Stimulated activated naive CD8-positive, alpha-beta T cell treated with anti-CD3 and anti-CD28 coated beads, Interleukin-15, Interleukin-2, amounts not matched to agents 100 ng/mL and 50 ng/mL, for 24 hours (primary cell): ENCODE data around the gene PTPN13.

ENCODE experiments used
- H3K27ac Mint-ChIP-seq: one replicate; pipeline ENCODE4 v1.8.0; 2021; ENCODE audit warnings: mild to moderate bottlenecking, mixed read lengths
- H3K27me3 Mint-ChIP-seq: one replicate; pipeline ENCODE4 v1.8.0; 2021; ENCODE audit warnings: mixed read lengths
- H3K36me3 Mint-ChIP-seq: one replicate; pipeline ENCODE4 v1.8.0; 2021; ENCODE audit warnings: low read depth, mixed read lengths
- H3K4me1 Mint-ChIP-seq: one replicate; pipeline ENCODE4 v1.8.0; 2021; ENCODE audit warnings: low read depth, mixed read lengths
- H3K4me3 Mint-ChIP-seq: one replicate; pipeline ENCODE4 v1.8.0; 2021; ENCODE audit warnings: mild to moderate bottlenecking, mixed read lengths
- H3K9me3 Mint-ChIP-seq: one replicate; pipeline ENCODE4 v1.8.0; 2021; ENCODE audit warnings: mixed read lengths

Gene PTPN13

GRCh38 chr4:86593688-86594558 is at the start of gene PTPN13:
TSS of gene PTPN13 (plus strand) at chr4:86594315. CDS start at chr4:86635257, 40,942 bp downstream.
- Mint-ChIP-seq H3K4me3 (peak within 1 kb of the TSS; percentile 78), H3K36me3 (no peaks in the 10 kb centered on the region), H3K4me1 (peaks cover 15% of the 10 kb centered on the region), H3K27me3 (peaks cover 50% of the 10 kb centered on the region), H3K27ac (no peak within 1 kb of the TSS), H3K9me3 (no peaks in the 10 kb centered on the region)

- Mint-ChIP-seq H3K27me3 (peaks cover 3% of the 10 kb centered on the region), H3K9me3 (peaks cover 3% of the 10 kb centered on the region), H3K36me3 (no peaks in the 10 kb centered on the region), H3K4me3 (no peak overlapping the region), H3K4me1 (no peaks in the 10 kb centered on the region), H3K27ac (no peak overlapping the region)
Observed at GRCh38 chr4:86547140-86547539, 47.0 kb upstream of the PTPN13 start.

GRCh38 chr4:86549163-86549788 is 44.8 kb upstream of the PTPN13 start:
- H3K9me3 Mint-ChIP-seq: peaks cover 3% of the 10 kb centered on the region
- no peak overlapping the region for H3K27ac Mint-ChIP-seq
- H3K4me3 Mint-ChIP-seq: no peak overlapping the region
- no peaks in the 10 kb centered on the region for H3K4me1 Mint-ChIP-seq
- H3K36me3 Mint-ChIP-seq: no peaks in the 10 kb centered on the region
- H3K27me3 Mint-ChIP-seq: peaks cover 3% of the 10 kb centered on the region

GRCh38 chr4:86551387-86551786 is 42.7 kb upstream of the PTPN13 start:
- no peak overlapping the region for H3K4me3 Mint-ChIP-seq
- peaks cover 3% of the 10 kb centered on the region for H3K9me3 Mint-ChIP-seq
- no peaks in the 10 kb centered on the region for H3K4me1 Mint-ChIP-seq
- no peaks in the 10 kb centered on the region for H3K36me3 Mint-ChIP-seq
- H3K27ac Mint-ChIP-seq: no peak overlapping the region
- H3K27me3 Mint-ChIP-seq: peaks cover 9% of the 10 kb centered on the region

GRCh38 chr4:86554646-86555045 is 39.5 kb upstream of the PTPN13 start:
- H3K27ac Mint-ChIP-seq: no peak overlapping the region
- H3K4me1 Mint-ChIP-seq: no peaks in the 10 kb centered on the region
- peaks cover 5% of the 10 kb centered on the region for H3K27me3 Mint-ChIP-seq
- no peak overlapping the region for H3K4me3 Mint-ChIP-seq
- no peaks in the 10 kb centered on the region for H3K9me3 Mint-ChIP-seq
- no peaks in the 10 kb centered on the region for H3K36me3 Mint-ChIP-seq

DNA sequence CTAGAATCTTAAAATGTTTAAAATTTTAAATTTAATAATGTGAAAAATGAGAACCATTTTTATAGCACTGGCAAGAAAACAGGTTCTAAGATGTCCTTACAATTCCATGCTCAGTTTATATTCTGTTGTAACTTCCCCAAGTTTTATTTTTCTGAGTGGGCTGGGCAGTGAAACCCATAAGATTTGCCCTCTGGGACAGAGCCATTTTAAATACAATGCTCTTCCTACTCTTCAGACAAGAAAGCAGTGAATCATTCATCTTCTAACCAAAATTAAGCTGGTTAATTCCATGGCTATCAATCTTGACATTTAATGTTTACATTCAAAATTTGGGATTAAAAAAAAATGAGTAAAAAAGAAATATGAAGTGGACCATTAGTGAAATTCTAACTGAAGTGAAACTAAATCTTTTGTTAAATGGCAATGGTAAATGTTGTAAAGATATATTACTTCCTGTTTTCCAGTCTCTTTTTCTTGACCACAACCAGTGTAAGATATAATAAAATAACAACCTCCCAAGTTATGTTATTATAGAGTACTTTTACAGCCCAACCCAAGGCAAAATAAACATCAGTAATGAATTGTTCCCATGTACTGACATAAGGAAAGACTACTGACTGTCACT is 37.2 kb upstream of the PTPN13 start:
- H3K36me3 Mint-ChIP-seq: no peaks in the 10 kb centered on the region
- no peaks in the 10 kb centered on the region for H3K9me3 Mint-ChIP-seq
- peaks cover 5% of the 10 kb centered on the region for H3K27me3 Mint-ChIP-seq
- H3K4me3 Mint-ChIP-seq: no peak overlapping the region
- no peak overlapping the region for H3K27ac Mint-ChIP-seq
- no peaks in the 10 kb centered on the region for H3K4me1 Mint-ChIP-seq

DNA sequence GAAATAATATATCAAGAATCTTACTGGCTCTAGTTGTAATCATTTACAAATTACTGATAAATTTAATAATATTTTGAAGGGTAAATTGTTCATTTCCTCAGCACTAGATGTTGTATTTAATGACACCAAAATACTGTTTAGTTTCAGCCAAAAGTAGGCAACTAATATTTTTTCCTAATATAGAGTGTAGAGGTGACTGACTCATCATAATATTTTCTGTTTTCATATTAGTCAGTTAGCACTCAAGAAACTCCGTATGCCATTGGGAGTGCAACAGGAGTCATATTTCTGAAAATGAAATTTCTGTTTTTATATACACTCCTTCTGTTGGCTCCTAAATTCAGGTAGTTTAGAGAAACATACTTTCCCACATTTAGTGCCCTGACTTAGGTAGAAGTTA is 36.6 kb upstream of the PTPN13 start:
- Mint-ChIP-seq H3K27ac (no peak overlapping the region), H3K27me3 (peaks cover 5% of the 10 kb centered on the region), H3K4me1 (no peaks in the 10 kb centered on the region), H3K36me3 (no peaks in the 10 kb centered on the region), H3K9me3 (no peaks in the 10 kb centered on the region), H3K4me3 (no peak overlapping the region)

DNA sequence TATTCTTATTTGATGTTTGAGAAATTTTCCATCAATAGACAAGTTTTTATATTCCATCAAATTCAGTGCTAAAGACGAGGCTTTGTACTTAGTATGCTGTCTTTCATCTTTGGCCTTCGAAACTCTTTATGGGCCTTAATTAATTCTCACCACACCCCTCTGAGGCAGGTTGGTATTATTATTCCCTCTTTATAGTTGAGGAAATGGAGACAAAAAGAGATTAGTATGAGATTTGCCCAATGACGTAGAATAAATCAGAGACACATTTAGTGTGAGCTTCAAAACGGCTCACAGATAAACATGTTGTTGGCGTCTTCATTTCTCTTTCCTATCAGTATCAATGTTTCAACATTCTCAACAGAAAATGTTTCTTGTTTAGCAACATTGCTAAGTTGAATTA is 35.9 kb upstream of the PTPN13 start:
- Mint-ChIP-seq H3K27me3 (peaks cover 5% of the 10 kb centered on the region), H3K4me1 (no peaks in the 10 kb centered on the region), H3K9me3 (no peaks in the 10 kb centered on the region), H3K4me3 (no peak overlapping the region), H3K36me3 (no peaks in the 10 kb centered on the region), H3K27ac (no peak overlapping the region)

- H3K9me3 Mint-ChIP-seq: no peaks in the 10 kb centered on the region
- no peaks in the 10 kb centered on the region for H3K4me1 Mint-ChIP-seq
- peaks cover 5% of the 10 kb centered on the region for H3K27me3 Mint-ChIP-seq
- no peaks in the 10 kb centered on the region for H3K36me3 Mint-ChIP-seq
- no peak overlapping the region for H3K4me3 Mint-ChIP-seq
- no peak overlapping the region for H3K27ac Mint-ChIP-seq
Observed at GRCh38 chr4:86558797-86559196, 35.3 kb upstream of the PTPN13 start.

DNA sequence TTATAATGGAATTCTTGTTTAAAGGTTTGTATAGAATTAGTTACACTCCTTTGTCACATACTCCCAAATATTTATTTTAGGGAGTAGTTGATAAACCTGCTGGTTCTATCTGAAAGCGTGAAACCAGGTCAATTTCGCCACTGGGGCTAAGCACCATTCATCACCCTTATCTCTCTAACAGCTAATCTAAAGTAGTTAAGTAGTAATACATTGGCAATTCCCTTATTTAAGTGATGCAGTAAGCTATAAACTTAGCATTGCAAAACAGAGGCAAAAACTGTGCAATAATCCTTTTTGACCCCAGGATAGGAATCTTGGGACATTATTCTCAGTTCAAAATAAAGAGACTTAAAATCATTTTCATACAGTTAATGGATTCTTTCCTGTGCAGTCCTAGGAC is 33.7 kb upstream of the PTPN13 start:
- no peak overlapping the region for H3K27ac Mint-ChIP-seq
- H3K9me3 Mint-ChIP-seq: no peaks in the 10 kb centered on the region
- no peaks in the 10 kb centered on the region for H3K36me3 Mint-ChIP-seq
- H3K27me3 Mint-ChIP-seq: no peaks in the 10 kb centered on the region
- H3K4me1 Mint-ChIP-seq: no peaks in the 10 kb centered on the region
- no peak overlapping the region for H3K4me3 Mint-ChIP-seq

DNA sequence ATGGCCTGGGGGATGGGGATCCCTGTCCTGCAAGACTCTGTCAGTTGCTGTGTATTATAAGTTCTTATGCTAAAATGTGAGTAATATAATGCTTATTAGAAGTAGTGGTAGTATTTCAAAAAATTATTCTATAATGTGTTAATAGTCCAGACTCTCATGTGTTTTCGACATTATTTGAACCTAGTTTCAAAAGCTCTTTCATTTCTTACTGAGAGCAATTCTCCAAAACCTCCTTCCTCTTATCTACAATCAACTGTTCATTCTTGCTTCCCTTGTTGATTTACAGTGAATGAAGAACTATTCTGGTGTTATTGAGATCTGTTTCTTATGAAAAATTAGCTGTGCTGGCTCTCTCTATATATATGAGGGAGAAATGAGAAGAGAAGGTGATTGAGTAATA is 32.9 kb upstream of the PTPN13 start:
- Mint-ChIP-seq H3K27me3 (no peaks in the 10 kb centered on the region), H3K4me1 (no peaks in the 10 kb centered on the region), H3K4me3 (no peak overlapping the region), H3K36me3 (no peaks in the 10 kb centered on the region), H3K9me3 (no peaks in the 10 kb centered on the region), H3K27ac (no peak overlapping the region)

DNA sequence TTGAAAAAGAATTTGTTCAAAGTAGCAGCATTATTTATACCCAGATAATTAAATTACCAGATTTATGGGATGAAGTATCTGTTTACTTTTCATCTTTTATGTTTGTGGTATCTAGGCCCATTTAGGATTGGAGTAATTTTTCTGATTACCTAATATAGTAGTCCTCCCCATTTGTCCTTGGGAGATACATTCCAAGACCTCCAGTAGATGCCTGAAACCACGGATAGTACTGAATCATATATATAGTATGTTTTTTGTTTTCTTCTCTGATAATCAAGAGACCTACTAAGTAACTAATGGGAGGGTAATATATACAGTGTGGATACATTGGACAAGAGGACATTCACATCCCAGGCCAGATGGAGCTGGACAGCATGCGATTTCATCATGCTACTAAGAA is 30.7 kb upstream of the PTPN13 start:
- H3K36me3 Mint-ChIP-seq: no peaks in the 10 kb centered on the region
- no peaks in the 10 kb centered on the region for H3K9me3 Mint-ChIP-seq
- no peaks in the 10 kb centered on the region for H3K27me3 Mint-ChIP-seq
- H3K4me1 Mint-ChIP-seq: no peaks in the 10 kb centered on the region
- H3K27ac Mint-ChIP-seq: no peak overlapping the region
- no peak overlapping the region for H3K4me3 Mint-ChIP-seq

DNA sequence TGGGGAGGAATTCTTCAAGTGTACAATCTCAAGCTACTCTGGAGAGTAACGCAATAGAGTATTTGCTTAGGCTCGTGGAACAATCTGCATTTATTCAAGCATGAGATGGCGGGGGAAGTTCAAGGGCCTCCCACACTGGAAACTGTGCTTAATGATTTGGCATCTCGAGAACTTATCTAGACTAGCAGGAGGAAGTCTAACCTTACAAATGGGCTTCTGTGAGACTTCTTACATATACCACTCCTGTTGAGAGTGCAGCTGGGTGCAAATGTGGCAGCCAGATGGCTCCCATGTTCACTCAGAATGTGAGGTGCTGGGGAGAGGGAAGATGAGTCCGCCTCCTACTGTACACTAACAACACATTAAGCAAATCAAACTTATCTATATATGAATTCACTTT is 29.3 kb upstream of the PTPN13 start:
- no peaks in the 10 kb centered on the region for H3K4me1 Mint-ChIP-seq

DNA sequence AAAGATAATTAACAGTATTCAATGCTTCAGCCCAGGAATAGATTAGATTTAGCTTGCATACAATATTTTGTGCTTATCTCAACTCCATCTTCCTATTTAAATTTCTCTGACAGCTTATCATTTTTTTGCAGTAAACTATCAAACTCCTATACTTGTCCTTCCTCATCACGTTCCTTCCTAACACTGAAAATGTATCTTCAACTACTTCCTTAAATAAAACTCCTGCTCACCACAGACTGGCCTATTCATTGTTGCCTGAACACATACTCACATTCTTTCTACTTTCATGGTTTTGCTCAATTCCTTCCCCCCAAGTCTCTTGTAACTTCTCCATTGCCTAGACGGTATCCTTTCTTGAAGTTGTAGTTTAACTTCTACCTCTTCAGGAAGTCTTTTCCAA is 28.5 kb upstream of the PTPN13 start:
- Mint-ChIP-seq H3K27ac (no peak overlapping the region), H3K4me3 (no peak overlapping the region), H3K36me3 (no peaks in the 10 kb centered on the region), H3K27me3 (no peaks in the 10 kb centered on the region), H3K9me3 (no peaks in the 10 kb centered on the region), H3K4me1 (no peaks in the 10 kb centered on the region)

More for the DNA sequence above, 29.3 kb upstream of the PTPN13 start:
- Mint-ChIP-seq H3K27ac (no peak overlapping the region), H3K4me3 (no peak overlapping the region), H3K27me3 (no peaks in the 10 kb centered on the region), H3K36me3 (no peaks in the 10 kb centered on the region), H3K9me3 (no peaks in the 10 kb centered on the region)

- no peaks in the 10 kb centered on the region for H3K9me3 Mint-ChIP-seq
- no peak overlapping the region for H3K27ac Mint-ChIP-seq
- H3K36me3 Mint-ChIP-seq: no peaks in the 10 kb centered on the region
- no peak overlapping the region for H3K4me3 Mint-ChIP-seq
- H3K27me3 Mint-ChIP-seq: no peaks in the 10 kb centered on the region
- no peaks in the 10 kb centered on the region for H3K4me1 Mint-ChIP-seq
Observed at GRCh38 chr4:86569103-86569870, 24.8 kb upstream of the PTPN13 start.
